H1 (cell line): ENCODE results near the gene EMID1. TPM values are rescaled to one million over a fixed set of nuclear protein-coding genes. Genes with fewer than 3 reads are reported as not detected.

Experiments used
- CTCF ChIA-PET: fragments of 300-600 bp; sonication (Branson Sonifier 250); formaldehyde crosslinking; loops from one replicate; lab custom pipeline; 2021; ENCODE audit not compliant: partially characterized antibody; lab: Charles Lee
- POLR2A ChIA-PET: fragments of 300-600 bp; sonication (Branson Sonifier 250); formaldehyde crosslinking; loops from one replicate; lab custom pipeline; 2021; ENCODE audit warnings: inconsistent platforms; ENCODE audit not compliant: partially characterized antibody; lab: Charles Lee
- DNase-seq, 2 experiments: peaks; one replicate each; pipeline versions ENCODE4 v3.0.0 to v3.0.0-alpha.2; 2010 to 2022; ENCODE audit warnings: low spot score in 2 of 2, low read depth in 1 of 2, mixed read lengths in 1 of 2
- FAIRE-seq: peaks from 2 replicates; lab custom pipeline; 2011; peaks lifted over from hg19 to GRCh38; lab: Jason Lieb, UNC
- H2AFZ ChIP-seq: 2 replicates; pipeline ENCODE4 v1.8.1; 2012; ENCODE audit warnings: low read length, inconsistent platforms
- H2AK5ac ChIP-seq: 2 replicates; pipeline ENCODE4 v1.6.1; 2013; ENCODE audit warnings: low read depth, low read length
- H2BK120ac ChIP-seq: replicated peaks from 2 replicates; pipeline ENCODE3; 2013; ENCODE audit warnings: low read depth, low read length, inconsistent platforms
- H2BK12ac ChIP-seq: 2 replicates; pipeline ENCODE4 v1.6.1; 2013; ENCODE audit warnings: low read depth, low read length
- H2BK15ac ChIP-seq: 2 replicates; pipeline ENCODE4 v1.6.1; 2013; ENCODE audit warnings: low read length
- H2BK20ac ChIP-seq: 2 replicates; pipeline ENCODE4 v1.6.1; 2013; ENCODE audit warnings: low read length
- H2BK5ac ChIP-seq: 2 replicates; pipeline ENCODE4 v1.6.1; 2013; ENCODE audit warnings: low read depth, low read length
- H3K14ac ChIP-seq: 2 replicates; pipeline ENCODE4 v1.6.1; 2013; ENCODE audit warnings: inconsistent platforms; ENCODE audit not compliant: insufficient read length
- H3K18ac ChIP-seq: 2 replicates; pipeline ENCODE4 v1.6.1; 2013; ENCODE audit warnings: low read length; ENCODE audit errors: extremely low read depth
- H3K23ac ChIP-seq: 2 replicates; pipeline ENCODE4 v1.6.1; 2013; ENCODE audit warnings: inconsistent platforms; ENCODE audit not compliant: insufficient read length
- H3K23me2 ChIP-seq: 2 replicates; pipeline ENCODE4 v1.6.1; 2013; ENCODE audit warnings: low read depth, low read length
- H3K27ac ChIP-seq: 2 replicates; pipeline ENCODE4 v1.6.1; 2011; ENCODE audit warnings: low read depth, low read length, inconsistent platforms
- H3K27me3 ChIP-seq, 4 experiments: replicated peaks in 1 of 4; 1 replicate in 1 of 4; 2 replicates in 3 of 4; pipeline versions ENCODE4 v1.6.1 to v1.8.1; 2011 to 2013; ENCODE audit warnings: low read length in 3 of 4, mild to moderate bottlenecking in 3 of 4, inconsistent platforms in 2 of 4, mixed read lengths in 2 of 4, moderate library complexity in 1 of 4; ENCODE audit not compliant: control insufficient read depth in 3 of 4, insufficient read depth in 3 of 4; ENCODE audit errors: extremely low read depth in 1 of 4
- H3K36me3 ChIP-seq, 4 experiments: 2 replicates each; pipeline versions ENCODE4 v1.6.1 to v1.8.1; 2011 to 2013; ENCODE audit warnings: mild to moderate bottlenecking in 4 of 4, low read length in 3 of 4, moderate library complexity in 2 of 4, control low read depth in 1 of 4, inconsistent platforms in 1 of 4; ENCODE audit not compliant: insufficient read depth in 4 of 4, control insufficient read depth in 2 of 4
- H3K4ac ChIP-seq: replicated peaks from 2 replicates; pipeline ENCODE3; 2013; ENCODE audit warnings: low read length, low read depth, mixed read lengths, inconsistent platforms; ENCODE audit not compliant: insufficient read length
- H3K4me1 ChIP-seq, 4 experiments: replicated peaks in 1 of 4; 1 replicate in 1 of 4; 2 replicates in 3 of 4; pipeline versions ENCODE4 v1.6.1 to v1.8.1; 2011 to 2013; ENCODE audit warnings: low read length in 3 of 4, inconsistent platforms in 2 of 4, mixed read lengths in 1 of 4; ENCODE audit not compliant: insufficient read depth in 4 of 4, control insufficient read depth in 3 of 4
- H3K4me2 ChIP-seq, 2 experiments: 2 replicates each; pipeline versions ENCODE4 v1.6.1 to v1.8.1; 2011 to 2013; ENCODE audit warnings: low read depth in 2 of 2, low read length in 2 of 2, control low read depth in 1 of 2, inconsistent platforms in 1 of 2, mild to moderate bottlenecking in 1 of 2; ENCODE audit not compliant: insufficient read depth in 1 of 2
- H3K4me3 ChIP-seq, 4 experiments: fragments of 200-600, 300-600 bp in 1 of 4; sonication (generic), shearing (Covaris generic), sonication (Bioruptor Twin) in 1 of 4; 2 replicates each; pipeline versions ENCODE4 v1.5.1 to v1.8.1; 2011 to 2016; ENCODE audit warnings: low read length in 4 of 4, low read depth in 3 of 4, control low read depth in 2 of 4, inconsistent platforms in 2 of 4, mild to moderate bottlenecking in 2 of 4, mixed read lengths in 1 of 4, moderate library complexity in 1 of 4; ENCODE audit not compliant: insufficient read depth in 2 of 4; ENCODE audit errors: extremely low read depth in 1 of 4
- H3K56ac ChIP-seq: replicated peaks from 2 replicates; pipeline ENCODE3; 2013; ENCODE audit warnings: low read depth, mild to moderate bottlenecking, mixed read lengths, low read length, inconsistent platforms; ENCODE audit not compliant: insufficient read length
- H3K79me1 ChIP-seq: 2 replicates; pipeline ENCODE4 v1.6.1; 2013; ENCODE audit warnings: low read depth, low read length, control low read depth
- H3K79me2 ChIP-seq, 2 experiments: 2 replicates each; pipeline versions ENCODE4 v1.6.1 to v1.8.1; 2012 to 2013; ENCODE audit warnings: low read length in 2 of 2, mild to moderate bottlenecking in 2 of 2, inconsistent platforms in 1 of 2; ENCODE audit not compliant: insufficient read depth in 2 of 2, control insufficient read depth in 1 of 2
- H3K9ac ChIP-seq, 4 experiments: replicated peaks in 1 of 4; 1 replicate in 1 of 4; 2 replicates in 3 of 4; pipeline versions ENCODE4 v1.6.1 to v1.8.1; 2011 to 2013; ENCODE audit warnings: low read depth in 3 of 4, low read length in 3 of 4, control low read depth in 2 of 4, mild to moderate bottlenecking in 2 of 4, moderate library complexity in 2 of 4, inconsistent platforms in 1 of 4; ENCODE audit errors: extremely low read depth in 1 of 4
- H3K9me3 ChIP-seq, 2 experiments: 2 replicates each; pipeline versions ENCODE4 v1.6.1 to v1.8.1; 2012 to 2013; ENCODE audit warnings: mild to moderate bottlenecking in 2 of 2, moderate library complexity in 2 of 2, control low read depth in 1 of 2, inconsistent platforms in 1 of 2, low read depth in 1 of 2, low read length in 1 of 2, mixed read lengths in 1 of 2; ENCODE audit not compliant: insufficient read depth in 2 of 2
- H4K20me1 ChIP-seq, 2 experiments: replicated peaks in 1 of 2; 2 replicates each; pipeline versions ENCODE3 to v1.8.1; 2011 to 2013; ENCODE audit warnings: inconsistent platforms in 2 of 2, low read length in 2 of 2, mild to moderate bottlenecking in 1 of 2; ENCODE audit not compliant: insufficient read depth in 2 of 2, control insufficient read depth in 1 of 2
- H4K5ac ChIP-seq: 2 replicates; pipeline ENCODE4 v1.6.1; 2013; ENCODE audit warnings: low read length, low read depth, mixed read lengths, inconsistent platforms; ENCODE audit not compliant: insufficient read length
- H4K8ac ChIP-seq: 2 replicates; pipeline ENCODE4 v1.8.0; 2013; ENCODE audit warnings: mild to moderate bottlenecking, moderate library complexity, low read length, inconsistent platforms; ENCODE audit not compliant: insufficient read depth; ENCODE audit errors: extremely low read depth
- H4K91ac ChIP-seq: replicated peaks from 2 replicates; pipeline ENCODE3; 2013; ENCODE audit warnings: low read length, mixed read lengths, inconsistent platforms; ENCODE audit not compliant: insufficient read length
- ASH2L ChIP-seq: fragments of 200-600, 300-600 bp; sonication (generic); IDR thresholded peaks from one replicate; pipeline ENCODE4 v1.7.1; 2017; ENCODE audit warnings: low read length
- BACH1 ChIP-seq: IDR thresholded peaks from 2 replicates; pipeline ENCODE4 v1.6.1; 2012; ENCODE audit warnings: low read length, improper control_type of control experiment
- CHD1 ChIP-seq: IDR thresholded peaks from 2 replicates; pipeline ENCODE4 v1.6.1; 2012; ENCODE audit warnings: low read depth, low read length, improper control_type of control experiment
- MAFK ChIP-seq: IDR thresholded peaks from 2 replicates; pipeline ENCODE4 v1.6.1; 2012; ENCODE audit warnings: low read depth, mild to moderate bottlenecking, improper control_type of control experiment, low read length
- NRF1 ChIP-seq: IDR thresholded peaks from 2 replicates; pipeline ENCODE4 v1.6.1; 2011; ENCODE audit warnings: mild to moderate bottlenecking, low read depth, low read length, improper control_type of control experiment
- RFX5 ChIP-seq: IDR thresholded peaks from 2 replicates; pipeline ENCODE4 v1.6.1; 2011; ENCODE audit warnings: low read depth, low read length, improper control_type of control experiment, borderline replicate concordance
- RXRA ChIP-seq: IDR thresholded peaks from 2 replicates; pipeline ENCODE4 v1.6.1; 2011; ENCODE audit warnings: low read depth, mild to moderate bottlenecking, low read length, moderate library complexity; ENCODE audit not compliant: insufficient read depth
- SIX5 ChIP-seq: IDR thresholded peaks from 2 replicates; pipeline ENCODE4 v1.6.1; 2011; ENCODE audit warnings: mild to moderate bottlenecking, low read depth, low read length
- TBP ChIP-seq: IDR thresholded peaks from 2 replicates; pipeline ENCODE4 v1.6.1; 2011; ENCODE audit warnings: low read depth, low read length, improper control_type of control experiment
- WGBS, 2 experiments: shearing (Covaris generic) in 1 of 2; methylation state at CpG; one replicate each; pipeline versions ENCODE4 v1.1.6 to v1.1.7; 2013 to 2015; ENCODE audit warnings: low lambda C conversion rate in 2 of 2, mixed read lengths in 2 of 2, inconsistent platforms in 1 of 2, low coverage in 1 of 2, missing lambda C conversion rate in 1 of 2; ENCODE audit not compliant: insufficient replicate concordance in 2 of 2, insufficient coverage in 1 of 2, insufficient read length in 1 of 2; ENCODE audit errors: extremely low coverage in 1 of 2, missing lambda C conversion rate in 1 of 2; 5-methylcytosine and 5-hydroxymethylcytosine counted together
- polyA plus RNA-seq, 7 experiments: library from polyadenylated mRNA; depleted of rRNA in 3 of 7; stranded (reverse) in 5 of 7; unstranded in 2 of 7; fragments of >200 nt in 5 of 7; fragments of 200-250 nt in 2 of 7; gene quantifications; 1 replicate in 5 of 7; 2 replicates in 1 of 7; 4 replicates in 1 of 7; pipeline versions ENCODE4 v1.2.1 to v1.2.3, GENCODE V29; 2011 to 2013; ENCODE audit warnings: missing spikeins in 2 of 7, mixed read lengths in 2 of 7
- total RNA-seq: library from RNA; stranded (reverse); fragmentation: NEBNext Ultra II Directional; extraction: Animal tissue kit (Norgen Biotek cat#: 25700); gene quantifications from 2 replicates; pipeline ENCODE4 v1.2.1, GENCODE V29; 2021

Gene EMID1
- total and polyA plus RNA-seq, 2 of the 8 experiments (the other 6 are each of a cell fraction or from before 2014, with no cell fraction given), result 3.9 to 7.4 TPM

- Histone ChIP-seq H3K23ac (no peak overlapping the region), H3K27ac (no peak overlapping the region), H2AFZ (no peak overlapping the region), H2BK20ac (no peak overlapping the region), H2BK15ac (no peak overlapping the region), H3K79me1 (no peaks in the 10 kb centered on the region), H3K18ac (no peak overlapping the region), H3K9me3 (no peaks in the 10 kb centered on the region), H4K20me1 (peaks cover 0 to 1% of the 10 kb centered on the region in 2 experiments), H2BK120ac (no peak overlapping the region), H3K79me2 (no peaks in the 10 kb centered on the region), H3K4me3 (no peak overlapping the region), H4K8ac (no peak overlapping the region), H2BK12ac (no peak overlapping the region), H2BK5ac (no peak overlapping the region), H3K56ac (no peak overlapping the region), H3K4ac (no peak overlapping the region), H2AK5ac (no peak overlapping the region), H3K4me1 (peaks cover 0 to 7% (median 4%) of the 10 kb centered on the region in 4 experiments; a peak in 5 of 7 replicates), H3K9ac (no peak overlapping the region), H3K14ac (no peak overlapping the region), H4K91ac (no peak overlapping the region), H3K4me2 (no peak overlapping the region), H4K5ac (no peak overlapping the region), H3K27me3 (peaks cover 0 to 5% (median 0%) of the 10 kb centered on the region in 4 experiments; a peak in 2 of 7 replicates)
- DNase-seq, result no peak
- WGBS, 2 experiments, result 88% methylated on average over 19 of the region's 19 CpGs; no CpG with 5 or more reads in 1 of the 2 experiments
- POLR2A ChIA-PET, result interaction anchor here (1.2 to 2.4 kb wide), 4 partner anchors 8 to 44 kb away, joined by 3 to 11 read pairs (median 6); partner anchors contain the start of gene EWSR1
- no peak for FAIRE-seq
- TF ChIP-seq BACH1 (no peak), CHD1 (no peak), RXRA (no peak), SIX5 (no peak), MAFK (no peak), TBP (no peak), RFX5 (no peak), ASH2L (no peak), NRF1 (no peak)
- TF ChIP-seq, all 59 proteins: peak for 0
- Histone ChIP-seq H3K36me3 (no peaks in the 10 kb centered on the region), H3K23me2 (no peaks in the 10 kb centered on the region; the same call in 1 of the 2 replicates)
- CTCF ChIA-PET, result interaction anchor here (1.3 to 3.8 kb wide), 3 partner anchors 21 to 27 kb away, joined by 5 to 13 read pairs (median 12); no protein-coding TSS in a partner anchor
Observed at GRCh38 chr22:29224121-29224858, 18.6 kb downstream of the EMID1 start.
